Measurements from ENCODE around the gene FREM1.

The FREM1 gene

GRCh38 chr9:14692470-14693250, 217.6 kb downstream of the FREM1 start:
- in situ Hi-C loops (cut with HindIII; ENCODE audit: low pct_ligation_motif_present, low pct_unique_long_range_greater_than_20kb, low sequenced_read_pairs) = no loop called here
- DNase-seq = peak; percentile 22

- DNase-seq = no peak
- in situ Hi-C loops (cut with HindIII; ENCODE audit: low pct_ligation_motif_present, low pct_unique_long_range_greater_than_20kb, low sequenced_read_pairs) = no loop called here
Observed at GRCh38 chr9:14690948-14691730, 219.1 kb downstream of the FREM1 start.

DNA sequence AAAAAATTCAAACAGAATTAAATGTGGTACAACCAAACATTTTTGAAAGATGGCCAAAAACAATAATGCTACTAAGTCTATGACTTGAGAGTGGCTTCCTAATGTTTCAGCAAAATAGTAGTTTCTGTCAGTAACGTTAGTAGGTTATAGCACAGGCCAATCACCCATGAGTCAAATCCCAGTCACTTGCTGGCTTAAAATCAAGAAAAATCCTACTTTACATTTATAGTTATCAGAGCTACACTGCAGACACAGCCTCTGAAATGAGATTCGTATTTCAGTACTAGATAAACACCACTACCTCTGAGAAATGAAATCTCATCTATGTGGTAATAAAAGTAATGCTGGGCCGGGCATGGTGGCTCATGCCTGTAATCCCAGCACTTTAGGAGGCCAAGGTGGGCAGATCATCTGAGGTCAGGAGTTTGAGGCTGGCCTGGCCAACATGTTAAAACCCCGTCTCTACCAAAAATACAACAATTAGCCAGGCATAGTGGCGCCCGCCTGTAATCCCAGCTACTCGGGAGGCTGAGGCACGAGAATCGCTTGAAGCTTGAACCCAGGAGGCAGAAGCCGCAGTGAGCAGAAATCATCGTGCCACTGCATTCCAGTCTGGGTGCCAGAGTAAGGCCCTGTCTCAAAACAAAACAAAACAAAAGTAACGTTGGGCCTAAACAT, 223.0 kb downstream of the FREM1 start:
- in situ Hi-C loops (cut with HindIII; ENCODE audit: low pct_ligation_motif_present, low pct_unique_long_range_greater_than_20kb, low sequenced_read_pairs) = no loop called here
- DNase-seq = no peak

- in situ Hi-C loops (cut with HindIII; ENCODE audit: low pct_ligation_motif_present, low pct_unique_long_range_greater_than_20kb, low sequenced_read_pairs) = no loop called here
- no peak for DNase-seq
Observed at GRCh38 chr9:14686168-14686567, 224.1 kb downstream of the FREM1 start.

Measured in ACHN (cell line).